Tibial nerve (tissue), 4 donors: ENCODE measurements around the gene ADCY4.

Experiments used
- CTCF ChIP-seq, 5 experiments: fragments of 200-600 bp in 3 of 5; fragments of 450-650 bp in 2 of 5; sonication (generic) in 3 of 5; IDR thresholded peaks; one replicate each; pipeline ENCODE4 v1.5.1; 2016 to 2019; ENCODE audit warnings: antibody characterized with exemption in 5 of 5, mild to moderate bottlenecking in 3 of 5, moderate library complexity in 2 of 5
- EP300 ChIP-seq, 2 donors: sonication (generic); formaldehyde crosslinking; IDR thresholded peaks; one replicate each; pipeline ENCODE4 v1.6.1; 2017; ENCODE audit warnings: antibody characterized with exemption in 2 of 2, mild to moderate bottlenecking in 1 of 2
- POLR2A ChIP-seq, 2 donors: fragments of 450-650 bp; IDR thresholded peaks; one replicate each; pipeline ENCODE4 v1.6.1; 2017; ENCODE audit warnings: antibody characterized with exemption in 2 of 2, mild to moderate bottlenecking in 2 of 2, moderate library complexity in 2 of 2

- TF ChIP-seq CTCF (IDR thresholded peaks at IDR 0.05) (no peak), POLR2A (IDR thresholded peaks at IDR 0.05) (no peak), EP300 (IDR thresholded peaks at IDR 0.05) (no peak)
Observed at GRCh38 chr14:24379907-24380730, 45.2 kb upstream of the ADCY4 start.
